Melanocyte of skin (primary cell): Measurements from ENCODE around the gene VILL. TPM values are rescaled to one million over a fixed set of nuclear protein-coding genes. Genes with fewer than 3 reads are reported as not detected.

Experiments used
- small RNA-seq, 2 donors: library from RNA; depleted of rRNA; stranded (forward); fragments of <200 nt; gene quantifications; one replicate each; pipeline ENCODE3, GENCODE V24; 2012
- total RNA-seq, 2 donors: library from RNA; depleted of rRNA; stranded (reverse); fragments of >200 nt; gene quantifications; 2 replicates each; pipeline ENCODE4 v1.2.3, GENCODE V29; 2012

Gene VILL
- total RNA-seq: 1 to 10 TPM; 3.7 to 5.5 TPM

DNA sequence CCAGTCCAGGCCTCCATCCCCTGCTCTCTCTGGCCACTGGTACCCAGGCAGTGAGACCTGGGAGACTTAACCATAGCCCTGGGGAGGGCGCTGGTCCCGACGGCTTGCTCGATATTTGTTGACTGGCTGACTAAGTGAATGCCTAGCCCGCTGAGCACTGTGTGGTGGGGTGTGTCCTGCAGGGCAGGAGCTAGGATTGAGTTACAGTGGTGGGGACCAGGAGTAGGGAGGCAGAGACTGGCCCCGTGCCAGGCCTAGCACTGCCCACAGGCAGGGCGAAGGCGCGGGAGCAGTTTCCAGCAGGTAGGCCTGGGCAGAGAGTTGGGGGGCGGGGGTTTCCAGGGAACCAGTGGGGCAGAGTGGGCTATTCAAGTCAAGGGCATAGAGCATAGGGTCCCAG, at the start of gene VILL:
Gene VILL, plus strand, starts transcription at position 260 of the 400 bp plus-strand sequence. CDS start 2,887 bp downstream, outside the sequence.

DNA sequence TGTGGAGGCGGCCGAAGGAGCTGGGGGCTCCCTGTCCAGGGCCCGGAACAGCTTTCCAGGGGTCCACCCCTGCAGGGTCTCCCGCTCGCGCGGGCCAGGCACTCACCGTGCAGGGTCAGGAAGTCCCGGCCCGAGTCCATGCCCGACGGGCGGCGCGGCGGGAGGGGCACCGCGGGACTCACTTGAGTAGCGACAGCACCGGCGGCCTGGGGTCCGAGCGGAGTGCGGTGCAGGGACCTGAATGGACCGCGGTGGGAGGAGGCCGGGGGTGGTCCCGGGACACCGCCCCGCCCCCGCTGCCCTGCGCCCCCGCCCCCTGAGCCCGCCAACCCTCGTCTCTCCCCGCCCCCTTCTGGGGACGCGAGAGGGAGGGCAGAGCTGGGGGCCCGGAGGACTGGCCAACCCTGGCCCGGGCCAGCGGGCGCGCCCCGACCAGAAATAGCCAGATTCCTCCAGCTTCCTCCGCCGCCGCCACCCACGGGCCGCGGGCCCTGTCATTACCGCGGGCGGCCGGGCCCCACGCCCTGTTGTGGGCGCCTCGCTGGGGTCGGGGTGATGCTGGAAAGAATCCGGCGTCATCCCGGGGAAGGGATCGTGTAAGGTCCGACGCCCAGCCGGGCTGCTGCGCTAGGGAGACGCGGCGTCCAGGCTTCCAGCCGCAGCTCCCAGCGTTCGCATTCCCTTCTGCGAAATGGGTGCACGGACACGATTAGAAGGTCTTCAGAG, 39.0 kb downstream of the VILL start, which contains the start of gene PLCD1:
Gene PLCD1, minus strand, starts transcription at position 243 of the 726 bp plus-strand sequence. Its CDS starts 103 bp downstream, at position 140.

DNA sequence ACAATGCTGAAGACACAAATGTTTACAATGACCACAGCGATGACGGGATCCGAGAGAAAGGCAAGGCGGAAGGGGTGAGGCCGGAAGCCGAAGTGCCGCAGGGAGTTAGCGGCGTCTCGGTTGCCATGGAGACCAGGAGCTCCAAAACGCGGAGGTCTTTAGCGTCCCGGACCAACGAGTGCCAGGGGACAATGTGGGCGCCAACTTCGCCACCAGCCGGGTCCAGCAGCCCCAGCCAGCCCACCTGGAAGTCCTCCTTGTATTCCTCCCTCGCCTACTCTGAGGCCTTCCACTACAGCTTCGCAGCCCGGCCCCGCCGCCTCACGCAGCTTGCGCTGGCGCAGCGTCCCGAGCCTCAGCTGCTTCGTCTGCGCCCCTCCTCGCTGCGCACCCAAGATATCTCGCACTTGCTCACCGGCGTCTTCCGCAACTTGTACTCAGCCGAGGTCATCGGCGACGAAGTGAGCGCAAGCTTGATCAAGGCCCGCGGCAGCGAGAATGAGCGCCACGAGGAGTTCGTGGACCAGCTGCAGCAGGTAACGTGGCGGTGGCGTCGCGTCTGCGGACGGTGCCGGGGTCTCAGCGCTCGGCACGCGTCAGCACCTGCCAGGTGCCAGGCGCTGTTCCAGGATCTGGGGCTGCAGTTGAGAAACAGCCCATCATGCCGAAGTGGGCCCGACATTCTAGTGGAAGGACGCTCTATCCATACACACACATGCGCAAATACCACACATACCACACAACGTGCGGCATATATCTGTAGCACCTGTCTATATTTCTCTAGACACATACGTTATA, 48.7 kb downstream of the VILL start, which contains the start of gene DLEC1:
Gene DLEC1, plus strand, starts transcription at position 108 of the 798 bp plus-strand sequence. Its CDS starts 18 bp downstream, at position 126.

Small RNAs within 50 kb of the gene (small RNA-seq; reads per million reads assigned to genes)
- 33.3 to 40.7 reads per million in 2 donors for gene MIR26A1
- gene RF00019: 0 reads per million in 2 donors

Other genes with a start within 250 kb of the VILL start
- 10 to 100 TPM; 12.4 to 29.6 TPM for gene CTDSPL, start 128.9 kb upstream of the VILL start, total RNA-seq
- gene PLCD1, start 38.9 kb downstream of the VILL start, total RNA-seq: 10 to 100 TPM in 1 of 2 donors, 1 to 10 TPM in 1; 10.0 to 14.7 TPM
- gene DLEC1, start 48.4 kb downstream of the VILL start, total RNA-seq: under 1 TPM in 1 of 2 donors, not detected in 1; under 0.01 TPM
- gene ACAA1, start 146.3 kb downstream of the VILL start, total RNA-seq: 10 to 100 TPM; 25.8 to 33.6 TPM
- gene MYD88, start 147.9 kb downstream of the VILL start, total RNA-seq: 10 to 100 TPM; 27.9 to 44.6 TPM
- 10 to 100 TPM; 31.7 to 41.3 TPM for gene OXSR1, start 174.8 kb downstream of the VILL start, total RNA-seq